Measurements from ENCODE around the gene MILR1. TPM values are rescaled to one million over a fixed set of nuclear protein-coding genes. Genes with fewer than 3 reads are reported as not detected.
A peak's percentile ranks its signal among the peaks of the same experiment; 100 is the strongest.

Gene MILR1
- total and polyA plus RNA-seq, 4 donors, result 1.2 to 3.8 (median 1.9) TPM

DNA sequence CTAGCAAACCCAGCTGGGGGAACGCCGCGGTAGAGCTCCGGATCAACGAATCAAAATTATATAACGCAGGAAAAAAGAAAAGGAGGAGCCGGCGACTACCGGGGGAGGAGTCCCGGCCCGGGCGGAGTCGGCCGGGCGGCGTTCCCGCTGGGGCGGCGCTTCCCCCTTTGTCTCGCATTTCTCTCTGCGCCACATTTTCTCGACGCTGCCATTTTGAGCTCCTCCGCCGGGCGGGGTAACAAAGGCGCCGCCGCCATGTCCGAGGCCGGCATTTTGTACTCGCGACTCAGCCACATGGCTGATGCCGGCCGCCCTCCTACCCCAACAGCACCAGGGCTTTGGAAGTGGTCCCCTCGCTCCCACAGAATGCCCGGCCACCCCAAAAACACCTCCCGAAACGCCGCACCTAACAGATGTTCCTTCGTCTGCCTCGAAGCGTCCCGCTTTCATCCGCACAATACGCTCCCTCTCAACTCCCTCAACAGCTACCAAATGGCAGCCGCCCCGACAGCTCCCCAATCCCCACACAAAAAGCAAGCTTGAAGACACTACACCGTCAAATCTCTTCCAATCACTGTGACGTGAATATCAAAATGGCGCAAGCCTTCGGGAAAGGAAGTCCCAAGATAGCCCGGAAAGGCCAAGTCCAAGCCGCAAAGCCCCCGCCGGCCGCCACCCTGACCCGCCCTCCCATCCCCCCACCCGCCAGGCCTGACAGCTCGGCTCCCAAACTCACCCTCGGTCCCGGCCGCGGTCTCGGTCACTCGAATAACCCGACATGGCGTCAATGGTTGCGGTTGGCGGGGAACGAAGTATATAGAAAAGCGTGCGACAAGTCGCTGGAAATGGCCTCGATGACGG lies 56.7 kb downstream of the MILR1 start:
- peaks cover 5 to 47% (median 30%) of the 10 kb centered on the region in 4 donors for H3K4me1 ChIP-seq (ENCODE audit: control insufficient read depth in 4 of 4, insufficient read depth in 4 of 4, low read length in 3 of 4)
- TF ChIP-seq GABPA (IDR thresholded peaks at IDR 0.05 in 1 of 2, conservative IDR thresholded peaks at IDR 0.05 in 1 of 2) (peak in 1 of 2 donors; percentile 61), YY1 (IDR thresholded peaks at IDR 0.05) (peak; percentile 99), TAF1 (conservative IDR thresholded peaks at IDR 0.05) (peak; percentile 90), RXRA (IDR thresholded peaks at IDR 0.05) (no peak)
- TF ChIP-seq, protein P1, sequence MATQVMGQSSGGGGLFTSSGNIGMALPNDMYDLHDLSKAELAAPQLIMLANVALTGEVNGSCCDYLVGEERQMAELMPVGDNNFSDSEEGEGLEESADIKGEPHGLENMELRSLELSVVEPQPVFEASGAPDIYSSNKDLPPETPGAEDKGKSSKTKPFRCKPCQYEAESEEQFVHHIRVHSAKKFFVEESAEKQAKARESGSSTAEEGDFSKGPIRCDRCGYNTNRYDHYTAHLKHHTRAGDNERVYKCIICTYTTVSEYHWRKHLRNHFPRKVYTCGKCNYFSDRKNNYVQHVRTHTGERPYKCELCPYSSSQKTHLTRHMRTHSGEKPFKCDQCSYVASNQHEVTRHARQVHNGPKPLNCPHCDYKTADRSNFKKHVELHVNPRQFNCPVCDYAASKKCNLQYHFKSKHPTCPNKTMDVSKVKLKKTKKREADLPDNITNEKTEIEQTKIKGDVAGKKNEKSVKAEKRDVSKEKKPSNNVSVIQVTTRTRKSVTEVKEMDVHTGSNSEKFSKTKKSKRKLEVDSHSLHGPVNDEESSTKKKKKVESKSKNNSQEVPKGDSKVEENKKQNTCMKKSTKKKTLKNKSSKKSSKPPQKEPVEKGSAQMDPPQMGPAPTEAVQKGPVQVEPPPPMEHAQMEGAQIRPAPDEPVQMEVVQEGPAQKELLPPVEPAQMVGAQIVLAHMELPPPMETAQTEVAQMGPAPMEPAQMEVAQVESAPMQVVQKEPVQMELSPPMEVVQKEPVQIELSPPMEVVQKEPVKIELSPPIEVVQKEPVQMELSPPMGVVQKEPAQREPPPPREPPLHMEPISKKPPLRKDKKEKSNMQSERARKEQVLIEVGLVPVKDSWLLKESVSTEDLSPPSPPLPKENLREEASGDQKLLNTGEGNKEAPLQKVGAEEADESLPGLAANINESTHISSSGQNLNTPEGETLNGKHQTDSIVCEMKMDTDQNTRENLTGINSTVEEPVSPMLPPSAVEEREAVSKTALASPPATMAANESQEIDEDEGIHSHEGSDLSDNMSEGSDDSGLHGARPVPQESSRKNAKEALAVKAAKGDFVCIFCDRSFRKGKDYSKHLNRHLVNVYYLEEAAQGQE (IDR thresholded peaks at IDR 0.05), result peak; percentile 87
- no peaks in the 10 kb centered on the region for H3K9me3 ChIP-seq (ENCODE audit: control insufficient read depth in 4 of 4, low read length in 3 of 4)
- peak overlapping the region; percentile 64 to 99 (median 99) for H3K4me3 ChIP-seq (ENCODE audit: low read depth in 1 of 3, low read length in 3 of 3)
- no peaks in the 10 kb centered on the region for H3K27me3 ChIP-seq (ENCODE audit: control insufficient read depth in 4 of 4, insufficient read depth in 4 of 4, low read length in 3 of 4)
- WGBS, result under 1% methylated on average over 76 of the region's 76 CpGs
- peak overlapping the region; percentile 98 to 100 for H3K27ac ChIP-seq (ENCODE audit: low read depth in 1 of 2, low read length in 2 of 2)
- H3K9ac ChIP-seq (ENCODE audit: low read depth in 1 of 2, low read length in 2 of 2), result peak overlapping the region; percentile 99
- H3K36me3 ChIP-seq (ENCODE audit: control insufficient read depth in 4 of 4, insufficient read depth in 3 of 4, low read depth in 1 of 4, low read length in 3 of 4), result peaks cover 4 to 53% (median 39%) of the 10 kb centered on the region in 4 donors
- peak; percentile 85 for DNase-seq (ENCODE audit: low spot score)

DNA sequence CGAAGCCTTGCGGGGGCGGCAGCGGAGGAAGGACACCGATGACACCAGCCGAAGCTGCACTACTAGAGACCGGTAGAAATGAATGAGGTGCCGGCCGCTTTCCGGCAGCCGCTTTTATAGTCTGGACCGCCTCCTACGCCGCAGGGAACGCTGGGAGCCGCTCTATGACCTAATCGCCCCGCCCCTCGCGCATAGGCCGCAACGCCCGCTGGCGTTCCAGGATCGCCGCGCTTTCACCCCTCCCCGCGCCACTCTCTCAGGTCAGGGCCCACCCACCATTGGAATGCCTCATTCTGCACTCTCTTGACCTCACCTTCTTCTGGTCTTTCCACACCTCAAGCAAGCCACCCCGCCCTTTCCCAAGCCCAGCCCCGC lies 57.3 kb downstream of the MILR1 start, which contains the start of gene DDX5:
Gene DDX5, minus strand, starts transcription at position 89 of the 375 bp plus-strand sequence. CDS start 170 bp downstream, outside the sequence.
- Histone ChIP-seq H3K27me3 (ENCODE audit: control insufficient read depth in 4 of 4, insufficient read depth in 4 of 4, low read length in 3 of 4) (no peaks in the 10 kb centered on the region), H3K9ac (ENCODE audit: low read depth in 1 of 2, low read length in 2 of 2) (peak within 1 kb of the TSS; percentile 99), H3K36me3 (ENCODE audit: control insufficient read depth in 4 of 4, insufficient read depth in 3 of 4, low read depth in 1 of 4, low read length in 3 of 4) (peaks cover 5 to 49% (median 33%) of the 10 kb centered on the region in 4 donors), H3K4me1 (ENCODE audit: control insufficient read depth in 4 of 4, insufficient read depth in 4 of 4, low read length in 3 of 4) (peaks cover 3 to 42% (median 28%) of the 10 kb centered on the region in 4 donors), H3K27ac (ENCODE audit: low read depth in 1 of 2, low read length in 2 of 2) (peak within 1 kb of the TSS; percentile 98 to 100), H3K4me3 (ENCODE audit: low read depth in 1 of 3, low read length in 3 of 3) (peak within 1 kb of the TSS; percentile 64 to 99 (median 99)), H3K9me3 (ENCODE audit: control insufficient read depth in 4 of 4, low read length in 3 of 4) (no peaks in the 10 kb centered on the region)
- TF ChIP-seq HNF4G (IDR thresholded peaks at IDR 0.05), result no peak
- TF ChIP-seq, protein P2, sequence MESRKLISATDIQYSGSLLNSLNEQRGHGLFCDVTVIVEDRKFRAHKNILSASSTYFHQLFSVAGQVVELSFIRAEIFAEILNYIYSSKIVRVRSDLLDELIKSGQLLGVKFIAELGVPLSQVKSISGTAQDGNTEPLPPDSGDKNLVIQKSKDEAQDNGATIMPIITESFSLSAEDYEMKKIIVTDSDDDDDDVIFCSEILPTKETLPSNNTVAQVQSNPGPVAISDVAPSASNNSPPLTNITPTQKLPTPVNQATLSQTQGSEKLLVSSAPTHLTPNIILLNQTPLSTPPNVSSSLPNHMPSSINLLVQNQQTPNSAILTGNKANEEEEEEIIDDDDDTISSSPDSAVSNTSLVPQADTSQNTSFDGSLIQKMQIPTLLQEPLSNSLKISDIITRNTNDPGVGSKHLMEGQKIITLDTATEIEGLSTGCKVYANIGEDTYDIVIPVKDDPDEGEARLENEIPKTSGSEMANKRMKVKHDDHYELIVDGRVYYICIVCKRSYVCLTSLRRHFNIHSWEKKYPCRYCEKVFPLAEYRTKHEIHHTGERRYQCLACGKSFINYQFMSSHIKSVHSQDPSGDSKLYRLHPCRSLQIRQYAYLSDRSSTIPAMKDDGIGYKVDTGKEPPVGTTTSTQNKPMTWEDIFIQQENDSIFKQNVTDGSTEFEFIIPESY (IDR thresholded peaks at IDR 0.05), result peak; percentile 6
- TF ChIP-seq YY1 (IDR thresholded peaks at IDR 0.05), result no peak
- TF ChIP-seq JUND (IDR thresholded peaks at IDR 0.05), result peak; percentile 67 to 73
- TF ChIP-seq NR2F2 (IDR thresholded peaks at IDR 0.05), result no peak
- peak; percentile 99 for TF ChIP-seq TAF1 (conservative IDR thresholded peaks at IDR 0.05)
- TF ChIP-seq, protein P1 (IDR thresholded peaks at IDR 0.05), result peak; percentile 92
- peak; percentile 87 to 93 for TF ChIP-seq EGR1 (IDR thresholded peaks at IDR 0.05; ENCODE audit: low read depth in 2 of 2)
- TF ChIP-seq, protein P3, sequence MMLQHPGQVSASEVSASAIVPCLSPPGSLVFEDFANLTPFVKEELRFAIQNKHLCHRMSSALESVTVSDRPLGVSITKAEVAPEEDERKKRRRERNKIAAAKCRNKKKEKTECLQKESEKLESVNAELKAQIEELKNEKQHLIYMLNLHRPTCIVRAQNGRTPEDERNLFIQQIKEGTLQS (IDR thresholded peaks at IDR 0.05), result peak; percentile 53
- no peak for TF ChIP-seq FOXA1 (IDR thresholded peaks at IDR 0.05)
- TF ChIP-seq FOXA2 (IDR thresholded peaks at IDR 0.05), result no peak
- TF ChIP-seq GABPA (IDR thresholded peaks at IDR 0.05 in 1 of 2, conservative IDR thresholded peaks at IDR 0.05 in 1 of 2), result no peak
- TF ChIP-seq HNF4A (conservative IDR thresholded peaks at IDR 0.05), result peak in 1 of 2 donors; percentile 27
- no peak for TF ChIP-seq SP1 (IDR thresholded peaks at IDR 0.05)
- TF ChIP-seq, protein P4, sequence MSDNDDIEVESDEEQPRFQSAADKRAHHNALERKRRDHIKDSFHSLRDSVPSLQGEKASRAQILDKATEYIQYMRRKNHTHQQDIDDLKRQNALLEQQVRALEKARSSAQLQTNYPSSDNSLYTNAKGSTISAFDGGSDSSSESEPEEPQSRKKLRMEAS (IDR thresholded peaks at IDR 0.05), result no peak
- TF ChIP-seq, protein P5, sequence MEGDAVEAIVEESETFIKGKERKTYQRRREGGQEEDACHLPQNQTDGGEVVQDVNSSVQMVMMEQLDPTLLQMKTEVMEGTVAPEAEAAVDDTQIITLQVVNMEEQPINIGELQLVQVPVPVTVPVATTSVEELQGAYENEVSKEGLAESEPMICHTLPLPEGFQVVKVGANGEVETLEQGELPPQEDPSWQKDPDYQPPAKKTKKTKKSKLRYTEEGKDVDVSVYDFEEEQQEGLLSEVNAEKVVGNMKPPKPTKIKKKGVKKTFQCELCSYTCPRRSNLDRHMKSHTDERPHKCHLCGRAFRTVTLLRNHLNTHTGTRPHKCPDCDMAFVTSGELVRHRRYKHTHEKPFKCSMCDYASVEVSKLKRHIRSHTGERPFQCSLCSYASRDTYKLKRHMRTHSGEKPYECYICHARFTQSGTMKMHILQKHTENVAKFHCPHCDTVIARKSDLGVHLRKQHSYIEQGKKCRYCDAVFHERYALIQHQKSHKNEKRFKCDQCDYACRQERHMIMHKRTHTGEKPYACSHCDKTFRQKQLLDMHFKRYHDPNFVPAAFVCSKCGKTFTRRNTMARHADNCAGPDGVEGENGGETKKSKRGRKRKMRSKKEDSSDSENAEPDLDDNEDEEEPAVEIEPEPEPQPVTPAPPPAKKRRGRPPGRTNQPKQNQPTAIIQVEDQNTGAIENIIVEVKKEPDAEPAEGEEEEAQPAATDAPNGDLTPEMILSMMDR (IDR thresholded peaks at IDR 0.05; ENCODE audit: low read depth, low read length, missing input control), result no peak
- TF ChIP-seq RXRA (IDR thresholded peaks at IDR 0.05), result no peak
- TF ChIP-seq RAD21 (IDR thresholded peaks at IDR 0.05), result no peak
- peak; percentile 96 for DNase-seq (ENCODE audit: low spot score)
- WGBS, result under 1% methylated on average over 31 of the region's 31 CpGs

Data from liver (tissue), 9 donors.